Measurements from ENCODE around the gene SLC26A5.

Gene SLC26A5

DNA sequence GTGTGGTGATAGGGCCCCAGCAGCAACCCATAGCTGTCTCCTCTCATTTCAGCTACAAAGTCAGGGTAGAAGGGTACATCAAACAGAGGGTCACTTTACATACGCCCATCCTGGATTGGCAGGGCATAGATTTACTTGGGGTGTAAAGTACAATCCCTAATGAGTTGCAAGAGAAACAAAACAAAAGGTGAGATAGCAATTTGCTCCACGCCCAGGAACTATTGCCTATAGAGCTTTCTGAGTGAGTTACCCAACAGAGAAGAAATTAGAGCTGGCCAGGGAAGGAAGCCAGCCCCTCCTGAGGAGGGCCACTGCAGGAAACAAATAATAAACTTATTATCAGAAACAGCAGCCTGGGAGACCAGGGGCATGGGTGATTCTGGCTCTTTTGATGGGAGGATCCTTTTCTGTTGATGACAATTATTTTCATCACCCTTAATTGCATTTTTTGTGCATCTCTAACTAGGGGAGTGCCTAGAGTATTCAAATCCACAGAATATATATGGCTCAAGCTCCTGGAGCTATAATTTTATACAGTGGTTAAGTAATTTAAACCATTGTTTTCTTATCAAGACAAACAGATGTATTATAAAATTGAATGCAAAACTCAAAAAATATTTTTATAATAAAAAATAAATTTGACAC is 47.4 kb downstream of the SLC26A5 start:
- no peak for FAIRE-seq

DNA sequence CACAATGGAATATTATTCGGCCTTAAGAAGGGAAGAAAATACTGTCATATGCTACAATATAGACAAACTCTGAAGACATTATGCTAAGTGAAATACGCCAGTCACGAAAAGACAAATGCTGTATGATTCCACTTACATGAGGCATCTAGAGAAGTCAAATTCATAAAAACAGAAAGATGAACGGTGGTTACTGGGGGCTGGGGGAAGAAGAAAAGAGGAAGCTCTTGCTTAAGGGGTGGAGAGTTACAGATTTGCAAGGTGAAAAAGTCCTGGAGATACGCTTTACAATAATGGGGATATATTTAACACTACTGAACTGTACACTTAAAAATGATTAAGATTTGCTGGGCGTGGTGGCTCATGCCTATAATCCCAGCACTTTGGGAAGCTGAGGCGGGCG is 49.5 kb downstream of the SLC26A5 start:
- no peak for FAIRE-seq

DNA sequence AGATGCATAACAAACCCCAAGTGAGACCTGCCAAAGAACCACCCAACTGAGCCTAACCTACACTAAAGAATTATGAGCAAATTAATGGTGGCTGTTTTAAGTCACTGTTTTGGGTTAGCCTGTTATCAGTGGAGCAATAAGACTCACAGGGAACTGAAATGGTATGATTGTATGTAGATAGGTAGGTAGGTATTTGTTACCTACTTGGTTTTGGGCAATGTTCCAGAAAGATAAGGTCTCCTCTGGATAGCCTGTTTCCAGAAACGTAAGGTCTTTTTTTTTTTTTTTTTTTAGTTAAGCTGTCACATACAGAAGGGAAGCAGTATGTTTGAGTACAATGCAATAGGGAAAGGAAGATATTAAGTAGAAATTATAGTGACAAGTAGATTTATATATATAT is 50.9 kb downstream of the SLC26A5 start:
- no peak for FAIRE-seq

DNA sequence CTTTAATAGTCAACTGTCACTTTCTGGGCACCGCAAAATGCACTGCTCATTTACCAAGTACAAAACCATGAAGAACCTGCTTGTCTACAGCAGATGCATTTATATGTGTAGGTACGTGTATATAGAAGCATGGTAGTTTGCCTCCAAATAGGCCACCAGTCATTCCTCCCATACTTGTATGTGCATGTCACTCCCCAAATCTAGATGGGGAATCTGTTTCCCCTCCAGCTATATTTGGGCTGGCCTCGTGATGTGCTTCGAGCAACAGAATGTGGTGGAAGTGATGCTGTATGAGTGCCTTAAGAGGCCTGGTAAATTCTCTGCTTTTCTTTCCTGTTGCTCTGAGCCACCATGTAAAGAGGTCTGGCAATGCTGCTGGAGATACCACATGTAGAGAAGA is 51.4 kb downstream of the SLC26A5 start:
- no peak for FAIRE-seq

DNA sequence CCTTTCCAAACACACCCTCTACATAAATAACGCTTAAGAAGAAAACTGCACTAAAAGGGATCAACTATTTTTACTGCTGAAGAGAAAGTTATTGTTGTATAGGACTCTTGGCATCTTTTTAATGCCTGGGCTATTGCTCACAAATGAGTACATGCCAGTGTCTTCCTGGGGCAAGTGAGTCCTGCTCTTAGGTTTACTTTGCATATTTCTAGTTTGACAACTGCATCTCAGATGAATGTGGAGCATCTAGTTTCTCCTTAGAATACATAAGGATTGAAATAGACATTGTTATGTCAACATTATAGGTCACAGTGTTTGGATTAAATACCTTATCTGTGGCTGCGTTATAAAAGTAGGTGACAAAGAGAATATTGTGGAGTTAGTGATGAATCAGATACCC is 54.0 kb downstream of the SLC26A5 start:
- no peak for FAIRE-seq

DNA sequence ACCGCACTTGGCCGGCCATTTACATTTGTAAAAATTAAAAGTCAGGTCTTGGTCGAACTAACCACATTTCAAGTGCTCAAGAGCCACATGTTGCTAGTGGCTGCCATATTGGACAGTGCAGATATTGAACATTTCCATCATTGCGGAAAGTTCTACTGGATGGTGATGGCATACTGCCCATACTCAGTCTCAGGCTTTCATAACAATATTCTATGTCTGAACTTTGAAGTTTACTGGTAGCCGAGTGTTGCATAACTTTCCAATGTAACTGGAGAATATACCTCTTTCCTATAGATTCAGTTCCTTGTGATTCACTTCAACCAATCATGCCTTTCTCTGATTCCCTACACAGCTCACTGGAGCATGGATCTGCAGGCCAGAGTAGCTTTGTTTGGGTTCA is 54.9 kb downstream of the SLC26A5 start:
- FAIRE-seq = no peak

DNA sequence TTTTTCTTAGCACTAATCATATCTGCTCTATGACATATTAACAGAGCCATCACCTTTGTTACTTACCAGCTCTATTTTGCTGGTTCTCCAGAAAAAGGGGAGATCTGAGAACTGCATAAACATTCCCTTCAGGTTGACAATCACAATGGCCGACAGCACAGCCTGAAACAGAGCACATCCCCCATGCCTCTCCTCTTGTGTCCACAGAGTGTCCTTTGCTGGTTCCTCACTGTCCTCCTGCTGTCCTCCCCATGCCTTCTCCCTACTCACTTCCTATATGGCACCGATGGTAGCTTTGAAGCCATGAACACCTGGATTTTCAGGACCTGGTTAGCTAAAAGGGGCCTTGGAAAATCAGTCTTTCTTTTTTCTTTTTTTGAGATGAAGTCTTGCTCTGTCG is 56.7 kb downstream of the SLC26A5 start:
- FAIRE-seq = no peak

DNA sequence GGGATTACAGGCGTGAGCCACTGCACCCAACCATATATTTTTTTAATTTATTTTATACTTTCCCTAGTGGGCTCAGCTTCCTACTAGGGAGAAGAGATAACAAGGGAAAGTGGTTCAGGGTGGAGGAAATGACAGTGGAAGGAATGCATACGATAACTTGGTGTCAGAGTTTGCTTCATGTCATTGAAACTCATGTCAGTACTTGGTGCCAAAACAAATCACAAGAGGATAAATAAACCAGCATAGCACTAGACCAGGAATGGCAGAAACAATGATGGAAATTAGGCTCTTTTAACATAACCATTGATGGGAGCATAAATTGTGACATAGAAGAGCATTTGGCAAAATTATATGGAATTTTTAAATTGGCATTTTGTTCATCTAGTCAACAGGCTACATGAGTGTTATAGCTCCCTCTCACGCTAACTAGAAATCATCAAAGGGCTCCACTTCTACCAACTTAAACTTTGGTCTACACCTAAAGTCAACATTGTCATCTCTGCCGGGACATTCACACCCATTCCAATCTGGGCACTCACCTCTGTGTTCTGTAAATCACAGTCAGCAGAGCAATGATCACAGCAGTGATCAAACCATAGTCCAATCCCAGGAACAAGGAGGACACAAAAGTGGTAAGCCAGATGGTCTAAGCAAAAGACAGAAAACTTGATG is 57.4 kb downstream of the SLC26A5 start:
- no peak for FAIRE-seq

DNA sequence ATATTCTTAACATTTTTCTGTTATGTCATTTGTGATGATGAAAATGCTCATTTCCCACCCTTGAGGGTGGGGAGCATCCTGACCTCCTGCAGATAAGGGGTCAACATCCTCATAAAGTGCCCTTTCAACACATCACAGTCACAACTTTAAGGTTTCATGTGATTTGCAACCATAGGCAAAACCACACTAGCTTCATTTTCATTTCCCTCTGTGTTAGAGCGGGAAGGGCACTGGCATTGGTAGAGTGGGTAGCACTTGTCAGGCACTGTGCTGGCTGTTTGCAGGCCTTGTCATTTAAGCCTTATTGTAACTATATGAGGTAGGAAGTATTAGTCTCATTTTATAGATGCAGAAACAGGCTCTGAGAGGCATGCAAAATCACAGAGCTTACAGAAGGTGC is 58.8 kb downstream of the SLC26A5 start:
- FAIRE-seq = no peak

DNA sequence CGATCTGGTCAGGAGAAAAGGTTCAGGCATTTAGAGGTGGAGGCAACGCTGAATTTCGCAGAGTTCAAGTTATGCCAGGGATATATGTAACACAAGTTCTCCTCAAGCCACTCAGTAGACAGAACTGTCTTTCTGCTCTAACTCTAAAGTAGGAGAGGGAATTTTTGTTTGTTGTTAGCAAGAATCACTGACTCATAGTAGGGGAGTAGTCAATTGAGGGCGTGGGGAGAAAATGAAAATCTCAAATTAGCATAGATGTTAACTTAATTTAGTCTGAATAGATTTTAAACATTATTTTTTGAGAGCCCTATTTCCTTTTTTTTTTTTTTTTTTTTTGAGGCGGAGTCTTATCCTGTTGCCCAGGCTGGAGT is 64.0 kb downstream of the SLC26A5 start:
- FAIRE-seq = no peak

DNA sequence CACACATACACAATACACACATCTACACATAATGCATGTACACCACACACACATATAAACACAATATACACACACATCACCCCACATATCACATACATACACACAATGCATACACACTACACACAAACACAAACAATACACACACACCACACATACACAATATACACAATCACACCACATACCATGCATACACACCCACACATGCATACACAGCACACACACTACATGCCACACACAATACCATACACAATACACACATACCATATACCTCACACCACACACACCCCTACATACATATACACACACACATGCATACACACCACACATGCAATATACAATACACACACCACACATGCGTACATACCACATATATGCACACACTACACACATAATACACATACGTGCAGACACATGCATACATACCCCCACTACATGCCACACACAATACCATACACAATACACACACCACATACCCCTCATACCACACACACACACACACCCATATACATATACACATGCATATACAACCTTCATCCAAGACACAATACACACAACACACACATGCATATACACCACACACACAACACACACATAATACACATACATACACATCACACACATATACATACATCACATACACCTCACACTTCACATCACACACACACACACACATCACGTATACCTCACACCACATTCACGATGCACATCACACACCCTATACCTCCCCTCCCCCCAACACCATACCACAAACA is 64.6 kb downstream of the SLC26A5 start:
- no peak for FAIRE-seq

DNA sequence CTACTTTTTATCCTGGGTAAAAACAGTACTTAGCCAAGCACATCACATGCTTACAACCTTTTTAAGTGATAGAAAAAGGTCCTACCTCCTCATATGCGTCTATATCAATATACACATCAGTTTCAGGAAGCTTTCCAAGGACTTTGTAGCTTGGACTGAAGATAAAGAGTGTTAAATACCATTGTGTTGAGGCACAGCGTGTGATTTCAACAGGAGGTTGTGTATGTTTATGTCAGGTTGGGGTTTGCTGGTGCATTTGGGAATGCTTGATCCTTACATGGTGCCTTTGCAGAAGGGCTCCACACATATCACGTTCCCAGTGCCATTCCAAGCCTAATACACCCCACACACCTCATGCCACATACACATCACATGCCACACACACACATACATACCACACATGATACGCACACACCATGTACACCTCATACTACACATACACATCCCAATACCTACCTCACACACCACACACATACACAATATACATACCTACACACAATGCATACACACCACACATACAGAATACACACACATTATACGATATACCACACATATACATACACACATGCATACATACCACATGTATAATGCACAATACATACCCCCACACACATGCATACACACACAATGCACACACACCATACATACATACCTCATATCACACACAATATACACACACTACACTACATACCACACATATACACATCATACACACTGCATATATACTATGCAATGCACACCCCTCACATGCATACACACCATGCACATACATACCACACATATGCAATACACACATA is 65.4 kb downstream of the SLC26A5 start:
- FAIRE-seq = no peak

DNA sequence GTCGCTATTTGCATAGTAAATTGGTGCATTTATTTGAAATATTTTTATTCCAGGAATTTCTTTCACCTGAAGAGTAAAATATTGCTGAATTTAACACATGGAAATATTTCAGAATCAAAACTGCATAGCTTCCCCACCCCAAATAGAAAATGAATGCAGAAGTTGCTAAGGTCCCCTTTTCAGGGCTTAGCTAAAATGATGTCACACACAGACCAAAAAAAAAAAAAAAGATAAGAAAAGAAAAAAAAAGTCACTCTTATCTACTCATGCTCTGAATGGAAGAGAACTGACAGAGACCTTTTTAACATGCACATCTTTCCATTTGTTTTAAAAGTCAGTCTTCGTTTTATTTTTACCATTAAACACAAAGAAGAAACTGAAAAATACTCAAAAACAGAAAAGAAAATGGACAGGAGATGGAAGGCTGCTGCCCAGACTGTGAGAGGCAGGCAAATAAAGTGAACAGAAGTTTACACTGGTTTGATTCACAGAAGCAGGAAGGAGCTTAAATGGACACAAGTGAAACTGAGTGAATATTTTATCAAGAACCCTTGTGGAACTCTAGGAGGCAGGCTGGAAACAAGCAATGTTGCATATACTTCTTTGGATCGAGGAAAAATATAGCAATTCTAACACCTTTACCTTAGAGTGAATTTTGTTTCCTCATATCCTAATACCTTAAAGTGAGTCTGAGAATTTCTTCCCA is 66.6 kb downstream of the SLC26A5 start:
- no peak for FAIRE-seq

DNA sequence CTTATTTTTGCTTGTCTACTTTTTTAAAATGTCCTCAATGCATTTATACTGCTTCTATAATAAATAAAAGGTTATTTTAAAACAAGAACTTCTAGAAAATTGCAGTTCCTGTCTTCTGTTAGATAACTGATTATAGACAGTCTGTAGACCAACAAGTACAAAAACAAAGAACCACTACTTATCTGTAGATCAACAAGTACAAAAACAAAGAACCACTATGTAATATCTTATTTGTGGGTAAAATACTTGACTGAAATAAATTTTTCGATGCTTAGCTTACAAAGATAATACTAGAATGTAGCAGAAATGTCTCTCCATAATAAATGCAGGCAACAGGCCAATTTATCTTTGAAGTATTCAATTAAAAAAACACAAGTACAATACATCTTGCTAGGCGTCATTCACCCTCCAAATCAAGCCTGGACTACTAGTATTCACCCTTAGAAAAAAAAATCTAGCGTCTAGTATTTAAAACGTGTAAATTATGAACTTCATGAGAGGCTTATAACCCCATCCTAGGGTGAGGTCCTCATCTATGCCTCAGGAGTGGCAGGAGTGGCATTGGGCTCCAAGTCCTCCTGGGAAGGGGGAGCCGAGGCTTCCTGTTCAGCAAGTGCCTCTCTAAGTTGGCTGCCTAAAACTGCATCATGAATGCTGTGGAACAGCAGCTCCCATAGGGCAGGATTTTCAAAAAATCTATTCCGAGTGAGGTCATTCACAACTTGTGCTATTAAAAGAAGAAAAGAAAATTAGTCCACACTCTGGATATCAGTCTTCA is 72.0 kb downstream of the SLC26A5 start:
- FAIRE-seq = no peak

DNA sequence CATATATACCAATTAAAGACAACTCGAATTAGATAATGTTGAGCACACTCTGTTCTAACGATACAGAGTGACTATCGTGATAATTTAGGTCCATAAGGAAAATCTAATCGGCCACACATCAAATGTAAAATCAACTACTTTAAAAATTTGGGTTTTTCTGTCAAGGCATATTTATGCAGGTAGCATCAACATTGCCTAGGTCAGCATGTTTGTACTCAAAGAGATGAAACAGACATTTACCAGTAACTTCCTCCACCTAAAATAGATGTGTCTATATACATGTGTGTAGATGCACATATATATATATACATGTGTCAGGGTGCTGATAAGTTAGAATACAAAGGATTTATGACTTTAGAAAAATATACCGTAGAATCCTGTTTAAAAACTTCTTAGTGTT is 76.6 kb downstream of the SLC26A5 start:
- no peak for FAIRE-seq

DNA sequence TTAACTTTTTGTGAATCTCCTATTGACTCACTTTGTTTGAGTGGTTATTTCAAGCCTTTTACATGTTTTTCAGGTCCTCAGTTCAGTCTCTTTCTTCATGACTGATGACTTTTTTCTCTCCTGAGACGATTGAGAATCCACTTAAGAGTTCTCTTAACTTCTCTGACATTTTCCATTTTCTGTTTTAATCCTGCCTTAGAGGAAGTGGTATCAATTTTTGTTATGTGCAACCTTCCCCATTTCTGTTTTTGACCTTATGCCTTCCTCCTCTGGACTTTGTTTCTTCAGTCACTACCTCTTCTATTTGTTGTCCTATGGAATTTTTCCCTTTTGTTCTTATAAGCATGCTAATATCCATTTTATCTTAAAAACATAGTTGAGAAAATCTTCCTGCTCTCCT is 96.2 kb downstream of the SLC26A5 start:
- FAIRE-seq = no peak

DNA sequence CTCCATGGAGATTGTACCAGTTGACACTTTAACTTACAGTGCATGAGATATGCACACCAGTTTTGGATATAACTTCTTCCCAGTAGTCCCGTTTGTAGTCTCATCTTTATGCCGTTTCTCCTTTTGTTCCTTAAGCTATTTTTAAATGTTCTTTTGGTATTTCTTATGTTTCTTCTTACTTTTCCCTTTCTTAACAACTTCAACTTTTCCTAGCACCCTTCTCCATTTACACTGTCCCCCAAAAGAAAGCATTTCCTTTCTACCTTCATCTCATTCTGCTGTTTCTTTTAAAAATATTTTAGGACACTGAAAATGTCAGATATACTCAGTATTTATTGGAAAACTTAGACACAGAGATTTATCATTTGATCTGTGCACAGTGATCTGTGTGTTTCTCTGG is 97.0 kb downstream of the SLC26A5 start:
- FAIRE-seq = no peak

DNA sequence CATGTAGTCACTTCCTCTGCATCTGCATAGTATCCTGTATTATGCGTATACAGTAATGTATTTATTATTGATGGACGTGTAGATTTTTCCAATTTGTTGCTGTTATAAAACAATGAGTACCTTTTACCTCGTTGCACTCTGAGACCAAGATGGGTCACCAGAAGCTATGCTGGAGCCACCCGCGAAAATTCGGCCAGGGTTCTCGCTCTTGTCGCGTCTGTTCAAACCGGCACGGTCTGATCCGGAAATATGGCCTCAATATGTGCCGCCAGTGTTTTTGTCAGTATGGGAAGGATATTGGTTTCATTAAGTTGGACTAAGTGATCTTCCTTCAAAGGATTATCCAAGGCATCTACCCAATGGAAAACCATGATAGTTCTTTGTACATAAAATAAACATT is 97.6 kb downstream of the SLC26A5 start:
- FAIRE-seq = no peak

DNA sequence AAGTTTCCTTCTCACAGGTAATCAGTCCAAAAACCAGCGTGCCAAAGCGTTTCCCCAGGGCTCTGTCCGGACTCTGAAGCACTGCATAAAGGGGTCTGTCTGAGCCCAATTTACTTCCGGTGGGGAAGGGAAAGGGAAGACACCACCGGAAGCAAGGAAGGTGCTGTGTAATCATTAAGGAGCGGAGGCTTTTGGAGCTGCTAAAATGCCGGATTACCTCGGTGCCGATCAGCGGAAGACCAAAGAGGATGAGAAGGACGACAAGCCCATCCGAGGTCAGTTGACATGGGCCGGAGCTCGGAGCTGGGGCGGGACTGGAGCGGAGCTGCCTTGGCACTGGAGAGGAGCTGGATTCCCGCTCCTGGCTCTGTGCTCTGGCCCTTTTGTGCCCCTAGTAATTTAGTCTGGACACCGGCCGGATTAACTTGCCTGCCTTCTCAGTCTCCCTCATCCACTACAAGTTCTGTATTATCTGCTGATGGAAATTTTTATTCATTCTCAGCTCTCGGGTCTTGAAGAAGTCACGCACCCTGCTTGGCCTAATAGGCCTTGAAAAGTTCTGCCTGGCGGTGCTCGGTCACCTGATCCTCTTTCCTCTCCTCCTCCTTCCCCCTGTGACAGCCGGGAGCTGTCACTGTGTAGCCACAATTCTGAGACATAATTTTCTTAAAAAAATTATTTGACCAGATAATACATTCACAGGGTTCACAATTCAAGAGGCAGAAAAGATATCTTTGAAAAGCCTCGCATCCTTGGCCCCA is 98.3 kb downstream of the SLC26A5 start, which contains the start of gene PSMC2:
Gene PSMC2, plus strand, starts transcription at position 137 of the 761 bp plus-strand sequence. Its CDS starts 69 bp downstream, at position 206.
- no peak for FAIRE-seq

DNA sequence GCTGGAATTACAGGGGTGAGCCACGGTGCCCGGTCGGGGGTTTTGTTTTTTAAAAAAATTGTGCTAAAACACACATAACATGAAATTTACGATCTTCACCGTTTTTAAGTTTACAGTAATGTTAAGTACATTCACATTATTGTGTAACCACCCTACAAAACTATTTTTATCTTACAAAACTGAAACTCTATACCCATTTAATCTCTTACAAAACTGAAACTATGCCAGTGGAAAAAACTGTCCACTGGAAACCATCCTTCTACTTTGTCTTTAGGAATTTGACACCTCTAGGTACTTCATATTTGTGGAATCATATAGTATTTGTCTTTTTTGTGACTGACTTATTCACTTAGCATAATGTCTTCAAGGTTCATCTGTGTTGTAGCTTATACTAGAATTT is 99.6 kb downstream of the SLC26A5 start:
- FAIRE-seq = no peak

All from endometrium (tissue), 2 donors.